Activated CD4-positive, alpha-beta T cell treated with anti-CD3 and anti-CD28 coated beads, Interleukin-2, amount 50 U/mL, for 4 hours (primary cell): ENCODE data around the gene ZSWIM4.
A peak's percentile ranks its signal among the peaks of the same experiment; 100 is the strongest.

ENCODE experiments used
- DNase-seq, 2 experiments: peaks; one replicate each; pipeline ENCODE4 v3.0.0-alpha.2; 2020

Gene ZSWIM4

GRCh38 chr19:13838435-13839129, 43.3 kb downstream of the ZSWIM4 start:
- no peak for DNase-seq

- peak; percentile 85 to 89 for DNase-seq
Measured at GRCh38 chr19:13839130-13839937, 44.1 kb downstream of the ZSWIM4 start.

- peak in 1 of 2 experiments; percentile 58 for DNase-seq
Measured at GRCh38 chr19:13839938-13840304, 44.7 kb downstream of the ZSWIM4 start.

- no peak for DNase-seq
Measured at GRCh38 chr19:13840305-13841085, 45.3 kb downstream of the ZSWIM4 start.

GRCh38 chr19:13841086-13841961, 46.1 kb downstream of the ZSWIM4 start:
- DNase-seq, result no peak

- DNase-seq, result no peak
Measured at GRCh38 chr19:13841962-13842290, 46.7 kb downstream of the ZSWIM4 start.

GRCh38 chr19:13842291-13843103, 47.3 kb downstream of the ZSWIM4 start:
- peak in 1 of 2 experiments; percentile 50 for DNase-seq

- DNase-seq, result no peak
Measured at GRCh38 chr19:13843104-13843921, 48.1 kb downstream of the ZSWIM4 start.

- DNase-seq, result no peak
Measured at GRCh38 chr19:13844130-13844631, 48.9 kb downstream of the ZSWIM4 start.

- DNase-seq, result peak; percentile 87
Measured at GRCh38 chr19:13846557-13847406, 51.5 kb downstream of the ZSWIM4 start.

- DNase-seq, result peak; percentile 65 to 70
Measured at GRCh38 chr19:13847407-13848339, 52.4 kb downstream of the ZSWIM4 start.

- DNase-seq, result no peak
Measured at GRCh38 chr19:13848340-13848677, 53.1 kb downstream of the ZSWIM4 start.

- no peak for DNase-seq
Measured at GRCh38 chr19:13848798-13849676, 53.8 kb downstream of the ZSWIM4 start.

GRCh38 chr19:13849991-13850909, 55.0 kb downstream of the ZSWIM4 start:
- DNase-seq, result peak in 1 of 2 experiments; percentile 45

GRCh38 chr19:13850910-13851733, 55.9 kb downstream of the ZSWIM4 start:
- DNase-seq, result peak; percentile 65 to 72
